Activated CD8-positive, alpha-beta memory T cell treated with anti-CD3 and anti-CD28 coated beads, Interleukin-2, amount 50 U/mL, for 48 hours (primary cell): ENCODE results near the gene CEP70.
"Not testable (repeated sequence)": the region's sequence is repeated elsewhere in the genome, so short reads cannot be mapped to it uniquely, and the experiment has no call there.

Experiments used
- DNase-seq: peaks from one replicate; pipeline ENCODE4 v3.0.0-alpha.2; 2020

Gene CEP70, protein sequence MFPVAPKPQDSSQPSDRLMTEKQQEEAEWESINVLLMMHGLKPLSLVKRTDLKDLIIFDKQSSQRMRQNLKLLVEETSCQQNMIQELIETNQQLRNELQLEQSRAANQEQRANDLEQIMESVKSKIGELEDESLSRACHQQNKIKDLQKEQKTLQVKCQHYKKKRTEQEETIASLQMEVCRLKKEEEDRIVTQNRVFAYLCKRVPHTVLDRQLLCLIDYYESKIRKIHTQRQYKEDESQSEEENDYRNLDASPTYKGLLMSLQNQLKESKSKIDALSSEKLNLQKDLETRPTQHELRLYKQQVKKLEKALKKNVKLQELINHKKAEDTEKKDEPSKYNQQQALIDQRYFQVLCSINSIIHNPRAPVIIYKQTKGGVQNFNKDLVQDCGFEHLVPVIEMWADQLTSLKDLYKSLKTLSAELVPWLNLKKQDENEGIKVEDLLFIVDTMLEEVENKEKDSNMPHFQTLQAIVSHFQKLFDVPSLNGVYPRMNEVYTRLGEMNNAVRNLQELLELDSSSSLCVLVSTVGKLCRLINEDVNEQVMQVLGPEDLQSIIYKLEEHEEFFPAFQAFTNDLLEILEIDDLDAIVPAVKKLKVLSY

DNA sequence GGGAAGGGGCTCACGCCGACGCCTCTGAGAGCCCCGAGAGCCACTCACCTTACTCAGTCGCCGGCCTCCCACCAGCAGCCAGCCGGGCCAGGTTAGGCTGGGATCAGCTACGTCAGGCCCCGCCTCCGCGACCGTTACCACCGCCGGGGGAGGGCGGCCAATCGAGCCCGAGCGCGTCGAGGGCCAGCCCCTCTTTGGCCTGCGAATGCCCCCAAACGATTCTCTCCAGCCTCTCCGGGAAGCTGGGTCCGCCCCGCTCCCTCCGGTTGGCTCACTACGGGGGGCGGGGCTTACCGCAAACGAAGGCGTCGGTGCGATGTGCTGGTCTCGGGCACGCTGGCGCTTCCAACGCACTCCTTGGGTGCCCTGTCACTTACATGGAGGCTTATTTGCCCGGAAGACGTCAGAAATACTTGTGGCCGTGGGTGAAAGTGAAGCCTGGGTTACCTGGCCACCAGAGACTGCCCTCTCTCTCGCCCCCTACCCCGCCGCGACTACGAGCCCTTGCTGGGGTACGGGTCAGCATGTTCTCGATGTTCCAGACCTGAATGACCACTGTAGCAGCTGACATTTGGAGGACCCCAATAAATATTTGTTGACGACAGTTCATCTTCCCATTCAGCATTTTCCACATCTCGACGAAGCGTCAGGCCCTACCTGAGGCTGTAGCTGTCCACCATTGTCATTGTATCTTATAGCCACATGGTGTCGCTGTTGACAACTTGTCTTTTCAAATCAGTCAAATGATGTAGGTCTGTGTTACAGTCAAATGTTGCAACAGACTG, at the start of gene CEP70:
CEP70 (minus strand) TSS at position 111 of the 785 bp plus-strand sequence. CDS start 21,333 bp downstream, outside the sequence.
- peak; percentile 90 for DNase-seq

DNA sequence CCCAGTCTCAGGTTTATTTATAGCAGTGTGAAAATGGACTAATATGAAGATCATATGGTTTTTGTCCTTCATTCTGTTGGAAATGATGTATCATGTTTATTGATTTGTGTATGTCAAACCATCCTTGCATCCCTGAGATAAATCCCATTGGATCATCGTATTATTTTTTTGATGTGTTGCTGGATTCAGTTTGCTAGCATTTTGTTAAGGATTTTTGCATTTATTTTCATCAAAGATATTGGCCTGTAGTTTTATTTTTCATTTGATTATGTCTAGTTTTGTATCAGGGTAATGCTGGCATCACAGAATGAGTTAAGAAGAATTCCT, 48.8 kb upstream of the CEP70 start:
- no peak for DNase-seq

DNA sequence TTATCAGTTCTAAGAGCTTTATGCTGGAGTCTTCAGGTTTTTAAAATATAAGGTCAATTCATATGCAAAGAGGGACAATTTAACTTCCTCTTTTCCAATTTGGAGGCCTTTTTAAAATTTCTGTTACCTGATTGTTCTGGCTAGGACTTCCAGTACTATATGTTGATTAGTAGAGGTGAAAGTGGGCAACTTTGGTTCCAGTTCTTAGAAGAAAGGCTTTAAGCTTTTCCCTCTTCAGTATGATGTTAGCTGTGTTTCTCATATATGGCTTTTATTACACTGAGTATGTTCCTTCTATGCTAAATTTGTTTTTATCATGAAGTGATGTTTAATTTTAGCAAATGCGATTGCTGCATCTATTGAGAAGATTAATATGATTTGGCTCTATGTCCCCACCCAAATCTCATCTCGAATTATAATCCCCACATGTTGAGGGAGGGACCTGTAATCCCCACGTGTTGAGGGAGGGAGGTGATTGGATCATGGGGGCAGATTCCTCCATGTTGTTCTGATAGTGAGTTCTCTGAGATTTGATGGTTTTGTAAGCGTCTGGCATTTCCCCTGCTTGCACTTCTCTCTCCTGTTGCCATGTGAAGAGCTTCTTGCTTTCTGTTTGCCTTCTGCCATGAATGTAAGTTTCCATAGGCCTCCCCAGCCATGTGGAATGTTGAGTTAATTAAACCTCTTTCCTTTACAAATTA, 48.3 kb upstream of the CEP70 start:
- DNase-seq, result no peak

DNA sequence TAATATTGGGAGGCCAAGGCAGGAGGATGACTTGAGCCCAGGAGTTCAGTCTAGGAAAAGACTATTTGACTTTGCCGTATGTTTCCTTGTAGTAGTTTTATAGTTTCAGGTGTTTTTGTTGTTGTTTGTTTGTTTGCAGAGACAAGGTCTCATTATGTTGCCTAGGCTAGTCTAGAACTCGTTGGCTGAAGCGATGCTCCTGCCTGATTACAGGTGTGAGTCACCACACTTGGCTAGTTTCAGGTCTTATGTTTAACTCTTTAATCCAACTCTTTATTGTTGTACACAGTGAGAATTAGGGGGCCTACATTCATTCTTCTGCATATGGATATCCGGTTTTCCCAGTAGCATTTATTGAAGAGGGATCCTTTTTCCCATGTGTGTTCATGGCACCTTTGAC, 46.5 kb upstream of the CEP70 start:
- DNase-seq, result no peak

DNA sequence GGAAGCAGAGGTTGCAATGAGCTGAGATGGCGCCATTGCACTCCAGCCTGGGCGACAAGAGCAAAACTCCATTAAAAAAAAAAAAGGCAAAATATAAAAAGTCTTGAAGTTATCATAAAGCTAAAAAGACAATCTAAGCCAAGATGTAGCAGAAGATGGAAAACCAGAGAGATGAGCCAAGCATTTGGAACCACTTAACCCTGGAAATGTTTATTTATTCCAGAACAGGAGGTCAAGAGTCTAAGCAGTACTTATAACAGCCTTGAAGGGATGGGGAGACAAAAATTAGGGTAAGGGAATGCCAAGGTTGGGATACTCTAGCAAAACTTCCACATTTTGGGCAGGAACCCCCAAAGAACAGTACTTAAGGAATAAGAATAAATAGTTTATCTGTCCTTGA, 44.6 kb upstream of the CEP70 start:
- DNase-seq, result no peak

DNA sequence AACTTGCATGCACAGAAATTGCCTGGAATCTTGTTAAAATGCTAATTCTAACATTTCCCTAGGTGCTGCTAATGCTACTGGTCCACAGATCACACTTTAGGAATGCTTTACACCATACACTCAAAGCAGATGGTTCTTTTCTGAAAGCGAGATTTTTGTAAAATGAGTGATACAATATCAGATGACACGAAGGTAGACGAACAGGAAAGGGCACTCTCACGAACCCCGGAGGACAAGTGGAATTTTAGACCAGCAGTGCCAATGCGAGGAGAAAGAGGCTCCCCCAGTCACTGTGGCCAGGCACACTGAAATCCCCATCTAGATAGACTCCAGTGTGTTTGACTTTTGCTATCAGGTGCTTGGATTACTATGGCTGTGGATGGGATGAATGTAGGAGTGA, 35.5 kb upstream of the CEP70 start:
- no peak for DNase-seq

DNA sequence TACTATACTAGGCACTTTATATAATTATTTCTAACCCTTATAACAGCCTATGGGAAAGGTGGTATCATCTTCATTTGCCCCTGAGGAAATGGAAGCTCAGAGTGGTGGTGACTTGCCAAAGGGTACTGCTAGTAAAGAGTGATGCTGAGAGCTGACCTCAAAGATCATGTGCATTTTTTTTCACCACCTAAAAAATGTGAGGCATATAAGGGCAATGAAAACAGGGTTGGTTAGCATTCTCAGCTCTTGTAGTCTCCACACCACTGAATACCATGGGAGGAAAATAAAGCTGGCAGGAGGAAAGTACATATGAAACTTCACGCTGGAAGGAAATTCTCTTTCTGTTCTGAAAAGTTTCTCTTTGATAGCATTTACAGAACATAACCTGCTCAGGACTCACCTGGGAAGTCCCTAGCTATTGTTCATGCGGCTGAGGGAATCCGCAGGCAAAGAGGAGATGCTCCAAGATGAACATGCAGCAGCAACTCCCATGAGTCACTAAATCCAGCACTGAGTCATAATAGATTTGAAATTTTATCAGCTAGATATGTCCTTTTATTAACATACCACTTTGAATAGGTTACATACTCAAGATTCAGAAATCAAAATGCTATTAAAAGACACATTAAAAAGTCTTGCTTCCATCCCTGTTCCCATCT, 31.8 kb upstream of the CEP70 start:
- DNase-seq, result no peak

DNA sequence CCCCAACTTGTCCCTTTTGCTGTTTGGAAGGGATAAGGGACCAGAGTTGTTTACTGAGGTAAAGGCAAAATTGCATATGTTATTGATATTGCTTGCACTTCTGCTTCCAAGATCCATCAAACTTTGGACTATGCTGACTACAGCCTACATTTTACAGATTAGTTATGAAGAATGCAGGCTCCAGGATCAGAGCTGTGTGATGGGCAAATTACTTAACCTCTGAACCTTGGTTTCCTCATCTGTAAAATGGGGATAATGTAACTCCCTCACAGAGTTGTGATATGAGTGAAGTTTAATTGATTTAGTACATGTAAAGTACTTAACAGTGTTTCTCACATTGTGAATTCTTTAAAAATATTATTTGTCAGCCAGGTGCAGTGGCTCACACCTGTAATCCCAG, 30.5 kb upstream of the CEP70 start:
- no peak for DNase-seq

DNA sequence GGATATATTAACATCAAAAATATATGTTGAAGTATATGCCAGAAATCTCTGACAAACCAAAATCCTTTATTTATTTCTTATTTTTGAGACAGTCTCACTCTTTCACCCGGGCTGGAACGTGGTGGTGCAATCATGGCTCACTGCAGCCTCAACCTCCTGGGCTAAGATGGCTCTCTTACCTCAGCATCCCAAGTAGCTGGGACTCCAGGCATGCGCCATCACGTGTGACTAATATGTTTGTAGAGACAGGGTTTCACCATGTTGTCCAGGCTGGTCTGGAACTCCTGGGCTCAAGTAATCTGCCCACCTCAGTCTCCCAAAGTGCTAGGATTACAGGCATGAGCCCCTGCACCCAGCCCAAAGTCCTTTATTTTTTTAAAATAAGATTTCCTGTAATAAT, 26.4 kb upstream of the CEP70 start:
- no peak for DNase-seq

DNA sequence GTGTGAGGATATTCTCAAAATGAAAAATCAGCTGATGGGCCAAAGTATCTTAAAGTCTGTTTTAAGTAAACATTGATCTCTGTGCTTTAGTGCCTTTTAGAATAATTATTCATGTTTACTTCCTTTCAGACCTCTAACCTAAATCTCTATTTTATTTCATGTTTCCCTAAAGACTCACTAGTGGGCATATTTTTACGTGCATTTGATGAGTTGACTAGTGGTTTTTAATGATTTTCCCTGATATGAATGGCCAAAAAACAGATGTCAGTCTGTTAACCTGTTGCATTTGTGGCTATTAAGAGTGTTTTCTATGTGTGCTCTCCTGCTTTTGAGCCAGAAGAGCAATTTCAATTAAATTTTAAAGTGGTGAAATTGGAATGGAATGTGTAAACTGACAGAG, 21.4 kb upstream of the CEP70 start:
- DNase-seq, result no peak

DNA sequence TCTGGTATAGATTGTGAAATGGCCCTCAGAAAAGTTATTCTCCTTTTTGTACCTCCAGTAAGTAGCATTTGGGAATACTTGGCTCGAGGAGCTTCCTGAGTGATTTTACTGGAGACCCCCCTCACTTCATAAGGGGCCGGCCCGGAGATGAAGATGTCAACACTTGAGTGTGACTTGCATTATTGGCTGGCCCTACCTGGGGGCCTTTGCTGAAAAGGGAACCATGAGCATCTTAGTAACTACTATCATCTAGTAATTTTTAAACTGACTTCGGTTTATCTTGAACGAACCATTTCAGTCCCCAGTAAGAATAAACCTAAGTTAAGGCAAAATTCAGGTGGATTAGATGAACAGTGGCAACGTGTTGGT, 15.8 kb upstream of the CEP70 start:
- DNase-seq, result no peak

DNA sequence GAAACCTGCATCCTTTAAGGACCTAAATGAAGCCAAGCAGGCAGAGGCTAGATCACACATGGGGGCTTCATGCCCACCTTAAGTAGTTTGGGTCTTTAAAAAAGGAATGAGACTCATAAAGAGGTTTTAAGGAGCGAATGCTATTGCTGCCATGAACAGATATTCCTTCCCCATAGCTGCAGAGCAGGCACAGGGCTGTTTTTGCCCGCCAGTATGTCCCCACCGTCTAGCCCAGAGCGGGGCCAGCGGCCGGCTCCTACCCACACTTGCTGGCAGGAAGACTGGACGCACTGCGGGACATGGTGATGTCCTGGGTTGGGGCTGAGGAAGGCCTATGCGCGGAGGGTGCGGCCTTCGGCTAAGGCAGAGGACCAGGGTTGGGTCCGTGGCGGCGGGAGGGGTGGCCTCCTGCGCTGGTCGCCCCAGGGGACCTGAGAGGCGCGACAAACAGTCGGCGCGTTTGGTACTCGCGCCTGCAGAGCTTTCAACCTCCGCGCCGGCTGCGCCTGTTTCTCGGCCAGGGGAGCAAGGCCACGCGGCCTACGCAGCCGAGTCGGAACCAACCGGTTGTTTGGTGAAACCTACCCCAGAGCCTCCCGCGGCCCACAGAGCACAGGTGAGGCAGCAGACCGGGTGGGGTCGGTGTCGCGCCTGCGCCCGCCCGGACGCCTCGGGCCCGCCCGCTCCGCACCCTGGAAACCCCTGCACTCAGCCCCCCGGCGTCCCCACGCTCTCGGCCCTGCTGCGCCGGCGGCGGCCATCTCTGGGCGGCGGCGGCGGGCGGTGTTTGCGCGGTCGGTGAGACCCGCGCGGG, 14.5 kb upstream of the CEP70 start, which contains the start of gene FAIM:
FAIM (plus strand) TSS at position 450 of the 814 bp plus-strand sequence. CDS start 10,956 bp downstream, outside the sequence.
- peak; percentile 85 for DNase-seq

DNA sequence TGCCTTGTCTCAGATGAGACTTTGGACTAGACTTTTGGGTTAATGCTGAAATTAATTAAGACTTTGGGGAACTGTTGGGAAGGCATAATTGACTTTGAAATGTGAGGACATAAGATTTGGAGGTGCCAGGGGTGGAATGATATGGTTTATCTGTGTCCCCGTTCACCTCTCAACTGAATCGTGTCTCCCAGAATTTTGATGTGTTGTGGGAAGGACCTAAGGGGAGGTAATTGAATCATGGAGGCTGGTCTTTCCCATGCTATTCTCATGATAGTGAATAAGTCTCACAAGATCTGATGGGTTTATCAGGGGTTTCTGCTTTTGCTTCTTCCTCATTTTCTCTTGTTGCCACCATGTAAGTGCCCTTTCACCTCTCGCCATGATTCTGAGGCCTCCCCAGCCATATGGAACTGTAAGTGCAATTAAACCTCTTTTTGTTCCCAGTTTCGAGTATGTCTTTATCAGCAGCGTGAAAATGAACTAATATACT, 10.1 kb upstream of the CEP70 start:
- not testable (repeated sequence) for DNase-seq

DNA sequence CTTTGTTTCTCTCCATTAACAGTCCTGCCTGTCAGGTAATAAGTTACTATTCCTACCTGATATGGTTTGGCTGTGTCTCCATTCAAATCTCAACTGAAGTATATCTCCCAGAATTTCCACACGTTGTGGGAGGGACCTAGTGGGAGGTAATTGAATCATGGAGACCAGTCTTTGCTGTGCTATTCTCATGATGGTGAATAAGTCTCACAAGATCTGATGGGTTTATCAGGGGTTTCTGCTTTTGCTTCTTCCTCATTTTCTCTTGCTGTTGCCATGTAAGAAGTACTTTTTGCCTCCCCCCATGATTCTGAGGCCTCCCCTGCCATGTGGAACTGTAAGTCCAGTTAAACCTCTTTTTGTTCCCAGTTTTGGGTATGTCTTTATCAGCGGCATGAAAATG, 7.6 kb upstream of the CEP70 start:
- DNase-seq, result not testable (repeated sequence)

DNA sequence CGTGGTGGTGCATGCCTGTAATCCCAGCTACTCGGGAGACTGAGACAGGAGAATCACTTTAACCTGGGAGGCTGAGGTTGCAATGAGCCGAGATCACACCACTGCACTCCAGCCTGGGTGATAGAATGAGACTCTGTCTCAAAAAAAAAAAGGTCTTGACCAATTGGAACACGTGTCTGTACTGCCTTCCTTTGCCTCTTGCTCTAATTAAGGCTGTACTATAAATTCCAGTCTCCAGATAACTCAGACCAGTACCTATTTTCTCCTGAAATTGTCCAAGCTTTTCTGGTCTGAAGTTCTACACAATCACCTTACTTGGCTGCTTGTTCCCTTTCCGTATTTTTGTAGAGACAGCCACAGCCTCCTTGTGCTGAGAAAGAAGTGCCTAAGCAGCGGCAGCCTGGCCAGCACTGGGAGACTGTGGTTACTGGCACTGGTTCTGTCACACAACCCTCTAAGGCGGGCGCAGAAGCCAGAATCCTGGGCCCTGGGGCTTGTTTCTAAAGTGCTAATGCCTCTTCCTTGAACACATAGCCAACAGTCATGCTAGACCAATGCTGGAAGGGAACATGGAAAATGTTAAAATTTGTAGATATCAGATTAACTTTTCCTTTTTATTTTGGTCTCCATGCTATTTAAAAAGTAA, 6.2 kb upstream of the CEP70 start:
- no peak for DNase-seq

DNA sequence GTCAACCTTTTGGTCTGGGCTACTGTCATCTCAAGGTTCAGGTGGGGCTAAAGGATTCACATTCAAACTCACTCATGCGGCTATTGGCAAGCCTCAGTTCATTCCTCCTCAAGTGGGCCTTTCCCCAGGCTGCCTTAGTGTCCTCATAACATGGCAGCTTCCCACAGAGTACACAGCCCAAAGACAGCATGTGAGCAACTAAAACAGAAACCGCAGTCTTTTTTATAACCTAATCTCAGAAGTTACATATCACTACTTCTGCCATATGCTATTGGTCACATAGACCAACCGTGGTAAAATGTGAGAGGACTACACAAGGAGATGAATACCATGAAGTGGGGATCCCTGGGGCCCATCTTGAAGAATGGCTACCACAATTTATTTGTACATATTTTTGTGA, 4.5 kb upstream of the CEP70 start:
- no peak for DNase-seq

DNA sequence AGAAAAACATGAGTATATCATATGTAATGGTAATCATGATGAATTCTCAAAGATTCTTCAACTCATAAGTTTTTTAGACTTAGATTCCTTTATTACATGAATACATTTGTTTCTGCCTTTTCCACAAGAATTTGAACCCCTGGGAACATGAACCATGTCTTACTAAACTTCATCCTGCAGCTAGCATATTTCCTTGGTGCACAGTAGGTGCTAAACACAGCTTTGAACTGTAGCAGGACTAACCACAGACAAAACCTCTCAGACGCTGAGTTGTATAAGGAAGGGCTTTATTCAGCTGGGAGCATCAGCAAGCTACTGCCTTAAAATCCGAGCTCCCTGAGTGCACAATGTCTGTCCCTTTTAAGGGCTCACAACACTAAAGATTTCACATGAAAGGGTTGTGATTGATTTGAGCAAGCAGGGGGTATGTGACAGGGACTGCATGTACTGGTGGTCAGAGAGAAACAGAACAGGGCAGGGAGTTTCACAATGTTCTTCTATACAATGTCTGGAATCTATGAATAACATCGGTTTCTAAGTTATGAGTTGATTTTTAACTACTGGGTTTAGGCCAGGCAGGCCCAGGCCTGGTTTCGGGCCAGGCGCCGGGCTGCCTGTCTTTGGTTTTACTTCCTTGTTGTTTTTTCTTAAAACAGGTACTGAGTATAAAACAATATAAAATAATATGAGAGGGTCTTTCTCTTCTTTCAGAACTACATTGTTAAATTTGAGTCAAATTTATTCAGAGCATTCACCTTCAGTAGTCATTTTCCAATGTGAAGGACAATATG, 3.3 kb upstream of the CEP70 start:
- not testable (repeated sequence) for DNase-seq

DNA sequence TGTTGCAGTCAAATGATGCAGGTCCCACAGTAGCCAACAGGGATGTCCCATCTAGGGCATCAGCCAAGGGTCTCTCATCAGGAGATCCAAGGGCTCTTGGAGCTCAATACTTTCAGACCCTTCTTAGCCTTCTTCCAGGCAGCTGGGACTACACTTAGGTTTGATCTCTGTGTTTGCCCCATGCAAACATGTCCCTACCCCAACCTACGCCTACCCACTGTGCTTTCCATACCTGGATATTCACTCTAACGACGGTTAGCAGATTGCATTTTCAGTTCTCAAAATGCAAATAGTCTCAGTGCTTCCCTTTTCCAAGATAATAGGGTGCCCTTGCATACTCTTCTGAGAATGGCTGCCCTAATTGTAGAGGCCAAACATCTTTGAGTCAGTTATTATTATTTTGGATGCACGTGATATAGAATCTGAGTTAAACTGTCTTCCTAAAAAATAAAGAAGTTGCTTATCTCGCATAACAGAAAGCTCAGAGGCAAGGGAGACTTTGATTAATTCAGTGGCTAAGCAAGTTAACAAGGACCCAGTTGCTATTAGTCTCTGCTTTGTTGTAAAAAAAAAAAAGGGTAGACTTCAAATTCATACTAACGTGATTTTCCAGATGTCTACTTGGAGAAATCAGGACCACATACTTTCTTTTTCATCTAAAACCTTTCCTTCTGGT, 1.0 kb upstream of the CEP70 start:
- DNase-seq, result no peak

DNA sequence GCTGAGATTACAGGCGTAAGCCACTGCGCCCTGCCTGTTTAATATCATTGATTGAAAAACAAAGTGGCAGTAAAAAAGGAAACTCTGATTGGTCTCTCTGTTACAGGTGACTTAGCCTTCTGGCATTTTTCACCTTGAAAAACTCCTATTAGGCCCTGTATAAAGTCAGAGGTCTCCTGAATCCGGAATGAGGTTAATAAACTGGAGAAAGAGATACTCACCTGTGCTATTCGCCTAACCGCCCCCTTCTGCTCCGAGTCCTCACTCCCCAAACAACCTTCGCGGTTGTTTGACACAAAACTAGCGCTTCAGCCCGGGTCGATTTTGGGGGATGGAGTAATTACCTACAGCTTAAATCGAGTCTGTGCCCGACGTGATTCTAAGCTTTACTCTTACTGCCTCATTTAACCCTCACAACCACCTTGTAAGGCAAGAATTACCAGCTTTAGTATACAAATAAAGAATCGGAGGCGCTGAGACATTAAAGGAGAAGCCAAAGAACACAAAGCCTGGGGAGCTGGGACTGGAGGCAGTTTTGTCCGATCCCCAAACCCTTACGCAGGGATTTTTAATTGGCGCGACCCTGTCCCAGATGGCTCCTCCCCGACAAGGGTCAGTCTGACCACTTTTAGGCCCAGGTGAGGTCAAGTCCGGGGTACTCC, 441 bp downstream of the CEP70 start:
- DNase-seq, result no peak
